Fibroblast of skin of back (primary cell): ENCODE measurements around the gene C17orf50. TPM values are rescaled to one million over a fixed set of nuclear protein-coding genes. Genes with fewer than 3 reads are reported as not detected.

Experiments used
- DNase-seq: peaks from one replicate; pipeline ENCODE4 v3.0.0-alpha.2; 2013
- polyA plus RNA-seq, 2 experiments: library from polyadenylated mRNA; unstranded; fragments of 120-200 nt; gene quantifications; one replicate each; pipeline ENCODE4 v1.2.1, GENCODE V29; 2013; ENCODE audit not compliant: insufficient read length in 2 of 2

Gene C17orf50
- not detected for polyA plus RNA-seq (2013, experiment 1 of 2; ENCODE audit: insufficient read length)
- polyA plus RNA-seq (2013, experiment 2 of 2; ENCODE audit: insufficient read length), result not detected

DNA sequence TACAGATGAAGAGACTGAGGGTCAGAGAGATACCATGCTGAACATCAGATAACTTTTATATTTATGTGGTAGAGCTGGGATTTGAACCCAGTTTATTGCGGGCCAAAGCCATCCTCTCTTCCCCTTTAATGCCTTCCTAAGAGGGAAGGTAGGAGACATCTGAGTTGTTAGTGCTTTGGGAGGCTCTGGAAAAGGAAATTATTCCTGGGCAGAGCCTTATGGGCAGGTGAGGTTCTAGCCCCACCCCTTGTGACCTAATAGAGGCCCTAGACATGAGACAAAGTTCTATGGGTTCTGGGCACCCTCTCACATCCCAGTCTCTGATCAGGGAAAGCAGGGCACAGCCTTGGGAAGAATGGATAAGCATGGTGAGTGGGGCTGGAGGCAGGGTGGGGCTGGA lies at the start of gene C17orf50:
TSS of gene C17orf50 (plus strand) at position 301 of the 400 bp plus-strand sequence. CDS start at position 356, 55 bp downstream.
- no peak for DNase-seq

DNA sequence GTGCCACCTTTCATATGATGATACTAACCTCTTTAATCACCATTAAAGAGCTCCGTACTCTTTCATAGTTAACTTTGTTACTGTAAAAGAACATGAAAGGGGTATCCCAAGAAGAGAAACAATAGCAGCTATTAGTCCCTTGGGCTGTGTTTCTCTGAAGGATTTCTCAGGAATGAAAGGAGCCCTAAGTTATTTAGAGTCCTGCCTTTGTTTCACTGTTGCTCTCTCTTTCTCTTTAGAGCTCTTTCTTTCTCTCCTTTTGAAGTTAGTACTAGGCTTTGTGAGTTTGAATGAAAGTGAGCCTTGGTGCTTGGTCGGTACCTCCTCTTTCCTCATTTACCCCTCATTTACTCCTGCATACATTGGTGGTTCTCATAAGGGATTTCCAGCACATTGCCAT lies 49.7 kb upstream of the C17orf50 start:
- DNase-seq, result no peak

DNA sequence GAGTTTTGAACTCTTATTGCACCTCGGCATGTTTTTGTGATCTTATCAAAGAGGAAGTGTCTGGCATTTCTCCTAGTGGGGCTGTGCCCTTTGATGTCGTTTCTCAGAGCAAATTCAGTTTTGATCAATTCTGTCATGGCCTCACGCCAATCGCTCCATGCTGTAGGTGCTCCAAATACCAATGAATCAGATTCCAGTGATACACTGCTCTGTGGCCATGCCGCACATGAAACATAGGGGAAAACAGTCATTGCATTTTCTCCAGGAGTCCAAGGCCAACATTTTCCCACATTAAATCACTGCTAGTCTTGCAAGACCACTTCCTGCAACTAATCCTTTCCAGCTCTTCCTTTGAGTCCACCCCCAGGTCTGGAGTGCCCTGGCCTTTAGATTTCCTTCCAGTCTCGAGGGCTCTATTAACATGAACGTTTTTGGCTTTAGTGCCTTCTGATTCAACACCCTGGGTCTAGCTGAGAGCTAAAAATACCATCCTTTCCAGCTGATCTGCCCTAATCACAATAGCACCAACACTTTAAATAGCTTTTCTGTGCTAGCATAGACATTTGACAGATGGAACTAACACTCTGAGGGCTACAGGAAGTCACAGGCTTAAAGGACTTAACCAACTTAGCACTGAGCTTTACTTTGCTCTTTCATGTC lies 47.5 kb upstream of the C17orf50 start:
- DNase-seq, result peak; percentile 84

DNA sequence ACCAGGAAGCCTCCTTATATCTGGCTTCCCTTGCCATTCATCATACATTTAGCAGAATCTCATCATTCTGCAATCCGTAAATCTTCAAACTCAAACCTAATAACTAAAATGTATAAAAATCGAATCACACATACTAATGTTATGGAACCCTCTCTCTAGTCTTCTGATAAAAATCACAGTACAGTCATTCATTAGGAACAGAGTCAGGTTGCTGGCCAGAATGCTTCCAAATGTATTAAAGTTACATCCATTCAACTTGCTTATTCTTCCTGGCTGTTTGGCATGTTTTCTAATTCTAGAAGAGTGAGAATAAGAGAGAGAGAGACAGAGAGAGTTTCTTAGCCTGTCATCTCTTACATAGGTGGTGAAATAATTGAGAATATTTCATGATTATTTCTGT lies 45.7 kb upstream of the C17orf50 start:
- DNase-seq, result no peak

DNA sequence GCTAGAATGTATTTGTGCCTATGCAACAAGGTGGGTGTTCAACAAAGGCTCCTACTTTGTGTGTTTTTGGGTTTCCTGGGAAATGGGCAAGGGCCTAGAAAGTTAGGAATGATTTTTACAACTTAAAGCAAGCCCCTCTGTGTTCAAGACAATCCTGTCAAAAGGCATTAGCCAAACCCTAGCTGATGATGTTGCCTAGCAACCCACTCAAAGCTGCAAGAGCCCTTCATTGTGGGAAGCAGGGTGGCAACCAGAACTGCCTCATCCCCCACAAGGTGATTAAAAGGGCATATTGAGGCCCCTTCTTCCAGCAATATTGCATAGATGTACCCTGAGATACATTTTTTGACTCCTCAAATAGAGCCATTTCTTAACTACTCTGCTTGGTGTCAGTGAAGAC lies 45.3 kb upstream of the C17orf50 start:
- DNase-seq, result no peak

DNA sequence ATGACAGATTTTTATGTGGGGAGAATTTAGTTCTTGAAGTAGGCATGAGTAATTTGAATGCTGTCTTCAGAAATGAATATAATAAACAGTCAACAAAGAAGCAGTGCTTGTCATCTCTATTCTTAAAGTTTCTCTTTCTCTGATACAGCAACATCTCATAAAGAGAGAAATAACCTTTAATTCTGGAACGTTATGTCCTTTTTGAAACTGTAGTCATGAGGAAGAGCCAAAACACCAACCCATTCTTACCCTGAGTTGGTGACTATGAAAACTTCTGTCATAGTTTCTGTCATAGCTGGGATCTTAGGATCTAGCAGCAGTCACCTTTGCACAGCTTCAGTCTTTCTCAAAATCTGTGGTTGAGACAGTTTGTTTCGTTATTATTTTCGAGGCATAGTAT lies 44.5 kb upstream of the C17orf50 start:
- no peak for DNase-seq

DNA sequence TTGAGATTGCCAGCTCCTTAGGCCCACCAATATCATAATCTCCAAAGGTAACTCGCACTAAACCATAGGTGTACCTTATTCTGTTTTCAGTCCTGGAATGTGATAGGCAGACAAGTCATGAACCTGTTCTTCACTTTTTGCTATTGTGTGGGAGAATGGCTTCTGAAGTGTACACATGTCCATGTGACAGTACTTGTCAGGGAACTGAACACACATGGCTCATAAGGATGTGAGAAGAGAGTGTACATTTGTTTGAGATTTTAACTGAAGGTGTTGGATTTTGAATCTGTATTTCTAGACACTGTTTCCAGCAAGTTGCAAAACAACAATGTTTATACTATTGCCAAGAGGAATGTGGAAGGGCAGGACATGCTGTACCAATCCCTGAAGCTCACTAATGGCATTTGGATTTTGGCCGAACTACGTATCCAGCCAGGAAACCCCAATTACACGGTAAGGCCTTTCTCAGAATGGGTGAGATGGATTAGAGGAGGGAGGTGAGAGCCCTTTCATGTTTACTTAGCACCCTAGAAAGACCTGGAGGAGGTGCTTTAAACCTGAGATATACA lies 43.7 kb upstream of the C17orf50 start:
- no peak for DNase-seq

DNA sequence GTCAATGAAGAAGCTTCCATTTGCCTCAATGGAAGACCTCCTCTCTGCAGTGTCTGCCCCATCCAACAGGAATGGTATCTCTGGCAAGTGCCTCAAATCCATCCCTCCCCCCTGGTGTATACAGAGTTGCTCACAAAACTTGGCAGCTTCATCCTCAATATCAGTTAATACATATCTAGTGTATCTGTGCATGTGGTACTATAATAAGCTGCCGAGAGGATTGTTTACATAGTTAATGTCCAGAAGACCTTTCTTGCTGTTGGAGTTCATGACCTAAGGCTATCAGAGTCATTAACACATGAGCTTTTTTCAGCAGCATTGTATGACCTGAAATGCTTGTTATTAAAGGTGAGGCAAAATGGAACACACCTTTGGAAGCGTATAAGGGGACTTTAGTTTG lies 43.2 kb upstream of the C17orf50 start:
- DNase-seq, result no peak

DNA sequence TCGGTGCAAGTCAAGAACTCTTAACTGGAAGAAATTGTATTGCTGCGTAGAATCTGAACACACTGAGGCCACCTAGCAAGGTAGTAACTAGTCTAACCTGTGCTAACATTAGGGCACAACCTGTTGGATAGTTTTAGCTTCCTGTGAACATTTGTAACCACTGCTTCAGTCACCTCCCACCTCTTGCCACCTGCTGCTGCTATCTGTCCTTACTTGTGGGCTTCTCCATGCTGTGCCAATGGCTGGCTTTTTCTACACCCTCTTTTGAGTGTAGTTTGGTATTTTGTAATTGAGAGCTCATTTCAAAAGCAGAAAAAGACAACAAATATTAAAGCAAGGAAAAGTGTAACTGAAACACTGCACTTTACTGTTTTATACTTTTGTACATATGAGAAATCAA lies 37.0 kb upstream of the C17orf50 start:
- DNase-seq, result no peak

DNA sequence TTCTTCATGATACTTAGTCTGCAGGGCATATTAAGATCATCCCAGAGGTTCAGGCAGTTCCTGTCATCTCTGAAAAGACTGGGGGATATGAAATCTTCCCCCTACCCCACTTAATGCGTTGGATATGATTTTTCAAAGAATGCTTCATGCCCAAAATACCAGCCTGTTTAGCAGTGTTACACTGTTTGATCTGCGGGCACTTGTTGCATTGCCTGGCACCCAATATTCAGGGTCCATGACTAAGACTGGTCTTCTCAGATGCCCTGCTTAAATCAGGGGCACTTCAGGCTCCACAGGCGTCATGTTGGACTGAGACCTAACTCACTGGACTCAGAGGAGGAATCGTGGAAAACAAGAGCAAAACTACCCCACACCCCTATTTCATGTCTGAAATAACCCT lies 35.6 kb upstream of the C17orf50 start:
- DNase-seq, result no peak

DNA sequence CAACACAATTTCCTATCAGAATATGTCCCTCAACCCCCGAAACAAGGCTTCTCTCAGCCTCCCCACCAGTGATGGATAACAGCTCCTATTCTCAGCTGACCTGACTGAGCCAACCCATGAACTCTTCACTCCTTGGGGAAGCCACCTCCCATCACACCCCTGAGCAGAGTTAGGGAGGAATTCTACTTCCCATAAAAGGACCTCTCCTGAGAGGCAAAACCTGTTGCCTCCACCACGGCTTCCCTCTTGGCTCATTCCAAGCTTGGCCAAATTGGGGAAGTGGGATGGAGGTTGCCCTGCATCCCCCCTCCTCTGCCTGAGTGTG lies 34.9 kb upstream of the C17orf50 start:
- no peak for DNase-seq

DNA sequence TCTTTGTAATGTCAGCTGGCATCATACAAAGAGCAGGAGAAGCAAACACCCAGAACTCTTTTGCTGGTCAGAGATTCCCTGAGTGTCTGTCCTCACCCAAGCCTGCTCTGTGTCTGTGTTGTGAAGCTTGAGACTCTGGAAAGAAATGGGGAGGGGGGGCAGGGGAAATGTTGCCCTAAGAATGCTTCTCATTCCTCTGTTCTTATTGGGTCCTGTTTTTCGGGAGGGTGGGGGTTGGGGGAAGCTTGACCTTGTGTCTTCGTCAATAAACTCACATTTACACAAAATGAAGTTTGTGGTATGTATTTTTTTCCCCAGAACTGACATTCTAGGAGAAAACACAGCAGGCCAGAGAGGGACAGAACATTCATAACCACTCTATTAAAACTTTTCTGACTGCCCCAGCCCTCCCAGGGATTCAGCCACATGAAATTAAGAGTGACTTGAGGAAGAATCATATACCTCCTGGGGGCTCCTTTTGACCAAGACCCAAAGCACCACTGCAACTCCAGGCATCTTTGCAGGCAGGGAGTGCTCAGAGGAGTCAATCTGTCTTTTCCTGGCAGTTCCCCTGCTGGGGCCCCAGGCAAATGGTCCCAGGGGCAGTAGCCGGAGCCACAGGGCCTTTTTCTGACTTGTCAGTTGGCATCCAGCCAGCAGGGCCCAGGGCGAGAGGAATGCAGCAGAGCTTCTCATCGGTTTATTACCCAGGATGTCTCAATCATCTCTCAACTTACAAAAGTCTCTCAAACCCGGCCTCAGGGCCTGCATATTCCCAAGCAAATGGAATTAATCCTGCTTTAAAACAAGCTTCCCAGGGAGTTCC lies 34.3 kb upstream of the C17orf50 start:
- peak; percentile 92 for DNase-seq

DNA sequence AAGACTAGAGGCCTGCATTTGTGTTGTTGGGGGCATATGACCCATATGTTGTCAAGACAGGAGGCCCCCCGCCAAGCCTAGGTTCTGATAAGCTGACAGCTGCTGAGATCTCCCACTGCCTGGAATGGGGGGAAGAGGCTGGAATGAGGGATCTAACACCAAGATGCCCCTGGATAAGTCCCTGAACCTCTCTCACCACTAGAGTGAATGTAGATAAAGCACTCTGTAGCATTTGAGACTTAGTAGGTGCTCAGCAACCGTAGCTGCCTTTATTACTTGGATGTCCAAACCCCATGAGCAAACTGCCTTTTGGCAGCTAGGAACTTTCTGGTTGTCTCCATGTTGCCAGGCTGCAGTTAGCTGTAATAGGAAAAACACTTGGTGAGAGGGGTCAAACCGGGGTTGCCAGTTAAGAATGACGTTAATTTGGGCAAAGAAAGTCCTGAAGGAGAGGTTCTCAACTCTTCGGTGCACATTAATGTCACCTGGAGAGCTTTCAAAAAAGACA lies 33.7 kb upstream of the C17orf50 start:
- DNase-seq, result no peak

DNA sequence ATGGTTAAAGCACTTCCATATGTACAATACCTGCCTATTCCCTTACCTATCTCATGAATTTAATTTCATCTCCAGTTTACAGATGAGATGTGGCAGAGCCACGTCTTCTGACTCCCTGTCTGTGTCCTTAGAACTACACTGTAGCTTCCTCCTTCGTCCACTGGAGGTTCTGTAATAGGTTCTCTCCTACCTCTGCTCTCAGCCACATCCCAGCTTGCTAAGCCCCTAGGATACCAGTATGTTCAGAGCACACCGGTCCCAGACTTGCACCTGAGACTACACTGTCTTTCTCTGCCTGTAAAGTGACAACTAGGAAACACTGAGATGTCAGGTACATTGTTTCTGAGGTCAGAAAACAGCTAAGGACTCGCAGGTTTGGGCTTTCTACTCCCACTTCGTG lies 33.1 kb upstream of the C17orf50 start:
- no peak for DNase-seq

DNA sequence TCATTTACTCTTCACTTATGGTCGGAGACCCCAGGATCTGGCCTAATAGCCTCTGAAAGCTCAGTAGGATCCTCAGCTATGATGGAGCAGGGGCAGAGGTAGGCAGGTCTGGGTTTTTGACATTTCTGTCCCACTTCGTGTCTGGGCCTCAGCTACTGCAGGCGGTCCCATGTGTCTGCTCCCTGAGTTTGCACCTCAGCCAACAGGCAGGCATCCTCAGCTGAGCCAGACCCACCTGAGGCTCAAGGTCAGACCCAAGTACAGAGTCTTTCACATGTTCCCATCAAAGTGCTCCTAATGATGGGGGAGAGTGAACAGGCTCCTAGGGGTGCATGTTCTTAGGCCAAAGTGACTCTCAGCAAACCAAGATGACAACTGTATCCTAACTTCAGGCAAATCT lies 32.1 kb upstream of the C17orf50 start:
- no peak for DNase-seq

DNA sequence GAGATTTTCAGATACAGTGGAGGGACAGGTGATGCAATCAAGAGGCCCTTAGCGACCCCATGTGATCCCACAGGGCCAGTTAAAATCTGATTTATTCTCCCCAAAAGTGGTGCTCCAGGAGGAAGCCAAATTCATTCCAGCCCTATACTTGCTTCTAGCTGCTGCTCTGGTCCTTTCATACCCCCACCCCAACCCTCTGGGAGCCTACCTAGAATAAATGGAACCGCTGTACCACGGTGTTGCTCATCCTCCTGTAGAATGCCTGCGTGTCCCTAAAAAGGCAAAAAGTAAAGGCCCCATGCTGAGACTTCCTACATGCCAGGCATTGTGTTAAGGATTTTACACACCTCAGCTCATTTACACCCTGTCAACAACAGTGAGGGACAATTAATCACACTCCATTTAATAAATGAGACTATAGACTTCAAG lies 31.3 kb upstream of the C17orf50 start:
- no peak for DNase-seq

DNA sequence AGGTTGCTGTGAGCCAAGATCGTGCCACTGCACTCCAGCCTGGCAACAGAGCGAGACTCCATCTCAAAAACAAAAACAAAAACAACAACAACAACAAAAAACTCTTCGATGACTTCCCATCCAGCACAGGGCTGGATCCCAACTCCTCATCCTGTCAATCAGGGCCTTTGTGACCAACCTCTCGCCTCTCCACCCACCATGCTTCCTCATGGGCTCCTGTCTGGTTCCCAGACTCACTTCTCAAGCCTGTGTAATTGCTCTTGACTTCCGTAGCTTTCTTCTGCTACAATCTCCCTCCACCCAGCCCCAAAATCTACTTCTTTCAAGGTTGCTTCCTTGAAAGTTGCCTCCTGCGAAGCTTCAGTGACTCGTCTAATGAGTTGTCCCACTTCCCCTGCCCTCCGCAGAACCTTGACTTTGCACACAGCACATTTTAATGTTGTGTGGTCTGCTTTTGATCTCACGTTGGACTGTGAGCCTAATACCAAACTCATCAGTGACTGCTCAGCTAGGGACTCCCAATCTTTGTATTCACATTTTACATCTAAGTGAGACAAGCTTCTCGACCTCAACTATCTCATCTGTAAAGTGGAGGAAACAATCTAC lies 30.2 kb upstream of the C17orf50 start:
- DNase-seq, result no peak

DNA sequence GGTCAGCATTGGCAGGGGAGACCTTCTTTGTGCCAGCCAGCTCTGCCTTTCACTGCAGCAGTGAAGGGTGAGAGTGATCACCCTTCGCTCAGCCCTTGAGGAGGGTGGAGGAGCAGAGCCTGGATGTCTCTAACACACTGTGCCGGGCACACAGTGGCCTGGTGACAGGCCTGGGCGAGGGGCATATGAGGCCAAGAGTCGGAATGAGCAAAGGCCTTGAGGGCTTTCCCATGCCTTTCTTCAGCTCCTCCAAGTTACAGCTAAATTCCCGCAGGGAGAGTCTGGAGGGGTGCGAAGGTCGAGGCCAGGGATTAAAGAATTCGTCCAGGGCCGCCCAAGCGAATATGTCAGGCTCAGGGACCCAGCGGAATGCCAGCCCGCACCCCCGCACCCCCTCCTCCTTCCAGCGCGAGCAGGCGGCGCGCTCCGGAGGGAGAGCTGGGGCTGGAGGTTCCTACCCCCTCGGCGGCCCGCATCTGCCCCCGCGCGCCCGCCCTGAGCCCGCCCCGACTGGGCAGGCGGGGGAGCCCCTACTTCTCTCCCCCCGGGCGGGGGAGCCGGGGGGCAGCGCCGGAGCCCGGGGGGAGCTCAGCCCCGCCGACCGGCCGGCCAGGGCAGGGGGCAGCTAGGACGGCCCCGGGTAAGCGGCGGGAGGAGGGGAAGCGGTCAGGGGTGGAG lies 29.3 kb upstream of the C17orf50 start, which contains the start of gene RASL10B:
TSS of gene RASL10B (plus strand) at position 401 of the 678 bp plus-strand sequence. CDS start 3,546 bp downstream, outside the sequence.
- DNase-seq, result peak; percentile 32

DNA sequence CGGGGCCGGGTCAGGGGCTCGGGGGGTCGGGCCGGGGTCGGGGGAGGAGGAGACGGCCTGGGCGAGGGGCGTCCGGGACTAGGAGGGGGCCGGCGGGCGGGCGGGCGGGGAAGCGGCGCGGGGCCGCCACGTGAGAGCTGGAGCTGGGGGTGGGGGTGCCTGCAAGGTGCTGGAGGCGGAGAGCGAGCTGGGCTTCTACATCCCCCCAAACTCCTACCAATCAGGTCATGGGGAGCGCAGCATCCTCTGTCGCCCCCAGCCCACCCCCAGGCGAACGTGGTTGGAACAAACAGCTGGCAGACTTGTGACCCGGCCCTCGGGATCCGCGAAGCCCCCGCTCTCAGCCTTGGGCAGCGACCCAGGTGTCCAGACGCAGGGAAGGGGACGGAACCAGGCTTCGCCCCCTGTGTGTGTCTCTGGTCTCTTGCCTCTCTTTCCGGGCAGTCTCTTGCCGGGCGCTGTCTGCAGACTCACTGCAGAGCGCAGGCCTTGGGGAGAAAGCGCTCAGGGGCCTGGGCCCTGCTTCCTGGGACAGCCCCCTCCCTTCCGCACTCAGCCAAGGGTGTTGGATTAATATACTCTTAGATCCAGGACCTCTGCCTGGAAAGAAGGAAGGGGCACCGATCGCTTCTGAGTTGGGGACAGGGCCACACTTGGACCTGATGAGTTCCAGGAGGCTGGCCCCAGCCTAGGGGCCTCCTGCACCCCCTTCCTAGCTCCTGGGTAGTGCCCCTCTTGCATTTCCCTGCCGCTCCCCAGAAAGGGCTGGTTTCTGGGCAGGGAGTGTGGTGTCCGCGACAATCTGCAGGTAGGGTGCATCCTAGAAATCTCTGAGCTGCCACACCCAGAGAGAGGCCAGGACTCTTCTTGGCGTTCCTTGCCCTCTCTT lies 28.5 kb upstream of the C17orf50 start:
- DNase-seq, result no peak

DNA sequence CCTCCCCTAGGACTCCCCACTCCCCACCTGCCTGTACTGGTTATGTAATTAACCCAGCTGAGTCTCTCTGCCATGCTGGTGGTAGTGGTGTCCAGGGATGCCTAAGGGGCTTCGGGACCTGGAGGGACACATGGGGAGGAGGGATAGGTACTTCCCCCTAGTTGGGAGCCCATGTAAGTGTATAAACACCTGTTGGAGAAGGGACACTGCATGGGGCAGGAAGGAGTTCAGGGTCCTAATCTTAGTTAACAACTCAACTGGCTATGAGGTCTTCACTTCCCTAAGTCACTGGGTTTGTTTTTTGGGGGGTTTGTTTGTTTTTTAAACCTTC lies 27.9 kb upstream of the C17orf50 start:
- no peak for DNase-seq

DNA sequence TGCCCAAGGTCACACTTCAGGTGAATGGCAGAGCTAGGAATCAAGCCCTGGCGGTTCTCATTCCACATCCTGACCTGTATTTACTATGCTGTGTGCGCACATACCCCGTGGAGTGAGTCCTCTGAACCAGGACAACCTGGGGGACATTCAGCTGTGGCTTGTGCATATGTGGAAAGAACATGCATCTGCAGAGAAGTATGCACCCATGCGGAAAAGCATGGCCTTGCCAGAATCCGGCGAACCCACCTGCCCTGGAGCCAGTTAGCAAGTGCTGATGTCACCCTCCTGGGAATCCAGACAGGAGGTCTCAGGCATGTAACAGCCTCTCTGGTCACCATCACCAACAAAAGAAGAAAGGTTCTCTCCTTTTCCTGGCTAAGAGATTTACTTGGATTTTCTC lies 27.3 kb upstream of the C17orf50 start:
- DNase-seq, result no peak

DNA sequence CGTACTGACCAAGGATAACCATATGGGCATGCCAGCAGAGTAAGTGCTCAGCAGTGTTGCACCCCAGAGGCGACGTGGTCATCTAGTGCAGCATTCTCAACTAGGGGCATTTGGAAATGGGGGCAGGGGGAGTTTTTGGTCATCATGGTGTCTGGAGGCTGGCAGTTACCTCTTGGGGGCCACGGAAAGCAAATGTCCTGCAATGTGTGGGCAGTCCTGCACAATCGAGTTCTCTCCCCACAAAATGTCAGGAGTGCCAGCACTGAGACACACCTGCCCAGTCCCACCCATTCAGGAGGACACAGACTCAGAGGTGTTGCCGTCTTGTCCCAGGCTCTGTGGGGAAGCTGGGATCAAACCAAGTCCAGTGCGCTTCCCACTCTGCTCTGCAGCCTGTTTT lies 26.3 kb upstream of the C17orf50 start:
- DNase-seq, result no peak
